HG02798 (cell line): Measurements from ENCODE around the gene OR1G1.
"Not testable (repeated sequence)": the region's sequence is repeated elsewhere in the genome, so short reads cannot be mapped to it uniquely, and the experiment has no call there.

Source experiments
- ATAC-seq: cut with Tn5 transposase; IDR thresholded peaks from one replicate; pipeline ENCODE4 v1.9.1; 2021; ENCODE audit warnings: mild to moderate bottlenecking; ENCODE audit not compliant: unreplicated experiment, poor library complexity

The OR1G1 gene

GRCh38 chr17:3127451-3127850 lies at the start of gene OR1G1:
Gene OR1G1 (minus strand): TSS chr17:3127551. CDS start chr17:3127551, 0 bp downstream.
- no peak for ATAC-seq

GRCh38 chr17:3167574-3167973 lies 40.2 kb upstream of the OR1G1 start:
- no peak for ATAC-seq

- ATAC-seq: no peak
Observed at GRCh38 chr17:3157218-3157617, 29.9 kb upstream of the OR1G1 start.

GRCh38 chr17:3137494-3137893 lies 10.1 kb upstream of the OR1G1 start:
- ATAC-seq: not testable (repeated sequence)

GRCh38 chr17:3104322-3104721 lies 23.0 kb downstream of the OR1G1 start, which contains the start of gene OR1D2:
Gene OR1D2 (minus strand): TSS chr17:3104422. CDS start chr17:3092996, 11,426 bp downstream.
- no peak for ATAC-seq
